Measurements from ENCODE around the gene STAT5B. TPM values are rescaled to one million over a fixed set of nuclear protein-coding genes. Genes with fewer than 3 reads are reported as not detected.
"Not testable (repeated sequence)": the region's sequence is repeated elsewhere in the genome, so short reads cannot be mapped to it uniquely, and the experiment has no call there.

Gene STAT5B
- total RNA-seq, 1 donor from 2014 or later, result 67.9 TPM

DNA sequence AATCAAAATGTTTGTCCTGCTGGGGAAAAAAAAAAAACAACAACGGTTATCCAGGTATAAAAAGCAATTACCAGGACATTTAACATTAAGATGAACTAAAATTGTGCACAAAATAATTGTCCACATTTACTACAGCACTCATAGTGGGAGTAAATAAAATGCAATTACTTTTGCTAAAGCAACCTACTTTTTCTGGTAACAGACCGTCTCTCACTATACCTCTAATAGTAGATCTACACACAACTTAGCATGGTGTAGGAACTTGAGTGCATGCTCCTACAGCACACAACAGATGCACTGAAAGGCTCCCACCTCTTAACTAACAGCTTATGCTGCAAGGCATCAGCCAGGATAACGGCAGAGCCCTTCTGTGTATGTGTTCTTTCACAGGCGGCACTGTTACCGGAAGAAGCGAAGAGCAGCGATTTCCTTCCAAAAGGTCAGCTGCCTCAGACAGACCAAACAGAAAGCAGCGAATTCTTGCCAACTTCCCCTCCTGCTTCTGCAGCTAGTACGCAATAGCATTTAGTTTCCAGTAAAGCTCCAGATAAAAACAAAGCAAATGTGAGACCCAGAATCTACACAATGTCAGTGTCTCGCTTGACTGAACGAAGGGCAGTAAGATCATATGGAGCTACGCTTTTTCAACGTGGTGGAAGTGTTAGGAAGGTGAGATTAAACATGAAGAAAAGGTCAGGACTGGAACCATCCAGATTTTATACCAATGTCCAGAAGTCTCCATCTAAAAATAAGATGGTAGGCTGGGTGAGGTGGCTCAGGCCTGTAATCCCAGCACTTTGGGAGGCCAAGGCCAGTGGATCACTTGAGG is 27.6 kb downstream of the STAT5B start:
- Histone ChIP-seq H3K36me3 (no peaks in the 10 kb centered on the region), H3K27me3 (ENCODE audit: low read depth) (no peaks in the 10 kb centered on the region), H3K4me3 (peak overlapping the region; percentile 40), H3K4me1 (peaks cover 66% of the 10 kb centered on the region), H3K9me3 (no peaks in the 10 kb centered on the region), H3K27ac (peak overlapping the region; percentile 92)
- TF ChIP-seq, protein P1, sequence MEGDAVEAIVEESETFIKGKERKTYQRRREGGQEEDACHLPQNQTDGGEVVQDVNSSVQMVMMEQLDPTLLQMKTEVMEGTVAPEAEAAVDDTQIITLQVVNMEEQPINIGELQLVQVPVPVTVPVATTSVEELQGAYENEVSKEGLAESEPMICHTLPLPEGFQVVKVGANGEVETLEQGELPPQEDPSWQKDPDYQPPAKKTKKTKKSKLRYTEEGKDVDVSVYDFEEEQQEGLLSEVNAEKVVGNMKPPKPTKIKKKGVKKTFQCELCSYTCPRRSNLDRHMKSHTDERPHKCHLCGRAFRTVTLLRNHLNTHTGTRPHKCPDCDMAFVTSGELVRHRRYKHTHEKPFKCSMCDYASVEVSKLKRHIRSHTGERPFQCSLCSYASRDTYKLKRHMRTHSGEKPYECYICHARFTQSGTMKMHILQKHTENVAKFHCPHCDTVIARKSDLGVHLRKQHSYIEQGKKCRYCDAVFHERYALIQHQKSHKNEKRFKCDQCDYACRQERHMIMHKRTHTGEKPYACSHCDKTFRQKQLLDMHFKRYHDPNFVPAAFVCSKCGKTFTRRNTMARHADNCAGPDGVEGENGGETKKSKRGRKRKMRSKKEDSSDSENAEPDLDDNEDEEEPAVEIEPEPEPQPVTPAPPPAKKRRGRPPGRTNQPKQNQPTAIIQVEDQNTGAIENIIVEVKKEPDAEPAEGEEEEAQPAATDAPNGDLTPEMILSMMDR (IDR thresholded peaks at IDR 0.05), result no peak
- ATAC-seq (peak; percentile 93 to 95), DNase-seq (peak; percentile 75)
- intact Hi-C loops (cut with DNase I), result no loop called here

GRCh38 chr17:42247734-42248133 is 28.5 kb downstream of the STAT5B start:
- H3K4me3 ChIP-seq, result no peak overlapping the region
- peaks cover 58% of the 10 kb centered on the region for H3K4me1 ChIP-seq
- H3K36me3 ChIP-seq, result no peaks in the 10 kb centered on the region
- intact Hi-C loops (cut with DNase I), result no loop called here
- ATAC-seq (no peak), DNase-seq (no peak)
- H3K27ac ChIP-seq, result peak overlapping the region; percentile 92
- TF ChIP-seq, protein P1 (IDR thresholded peaks at IDR 0.05), result no peak
- no peaks in the 10 kb centered on the region for H3K9me3 ChIP-seq
- H3K27me3 ChIP-seq (ENCODE audit: low read depth), result no peaks in the 10 kb centered on the region

DNA sequence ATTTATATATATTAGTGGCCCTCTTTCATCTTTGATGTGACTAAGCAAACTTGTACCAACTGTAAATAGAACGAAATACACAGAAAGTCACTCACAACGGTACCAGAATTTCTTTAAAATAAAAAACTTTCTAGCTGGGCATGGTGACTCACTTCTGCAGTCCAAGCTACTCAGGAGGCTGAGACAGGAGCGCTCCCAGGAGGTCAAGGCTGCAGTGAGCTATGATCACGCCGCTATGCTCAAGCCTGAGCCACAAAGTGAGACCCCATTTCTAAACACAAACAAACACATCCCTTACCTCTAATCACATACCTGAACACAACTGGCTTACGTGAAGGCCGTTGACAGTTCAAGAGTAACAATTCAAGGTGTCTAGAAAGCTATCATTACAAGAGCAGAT is 29.7 kb downstream of the STAT5B start:
- TF ChIP-seq, protein P1 (IDR thresholded peaks at IDR 0.05), result no peak
- Histone ChIP-seq H3K27ac (peak overlapping the region; percentile 92), H3K4me1 (peaks cover 49% of the 10 kb centered on the region), H3K4me3 (no peak overlapping the region), H3K36me3 (no peaks in the 10 kb centered on the region), H3K9me3 (no peaks in the 10 kb centered on the region), H3K27me3 (ENCODE audit: low read depth) (no peaks in the 10 kb centered on the region)
- intact Hi-C loops (cut with DNase I), result no loop called here
- ATAC-seq (no peak), DNase-seq (no peak)

DNA sequence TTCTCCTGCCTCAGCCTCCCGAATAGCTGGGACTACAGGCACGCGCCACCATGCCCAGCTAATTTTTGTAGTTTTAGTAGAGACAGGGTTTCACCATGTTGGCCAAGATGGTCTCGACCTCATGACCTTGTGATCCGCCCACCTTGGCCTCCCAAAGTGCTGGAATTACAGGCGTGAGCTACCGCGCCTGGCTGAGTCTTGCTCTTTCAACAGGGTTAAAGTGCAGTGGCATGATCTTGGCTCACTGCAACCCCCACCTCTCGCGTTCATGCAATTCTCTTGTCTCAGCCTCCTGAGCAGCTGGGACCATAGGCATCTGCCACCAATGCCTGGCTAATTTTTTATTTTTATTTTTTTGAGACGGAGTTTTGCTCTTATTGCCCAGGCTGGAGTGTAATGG is 31.0 kb downstream of the STAT5B start:
- H3K27me3 ChIP-seq (ENCODE audit: low read depth); ATAC-seq; DNase-seq; H3K27ac ChIP-seq; H3K36me3 ChIP-seq; intact Hi-C loops (cut with DNase I); H3K9me3 ChIP-seq; H3K4me3 ChIP-seq: not testable (repeated sequence)
- H3K4me1 ChIP-seq, result peaks cover 36% of the 10 kb centered on the region

GRCh38 chr17:42244116-42244515 is 32.1 kb downstream of the STAT5B start:
- peaks cover 25% of the 10 kb centered on the region for H3K4me1 ChIP-seq
- H3K27ac ChIP-seq; H3K27me3 ChIP-seq (ENCODE audit: low read depth); DNase-seq; intact Hi-C loops (cut with DNase I); H3K4me3 ChIP-seq; H3K9me3 ChIP-seq; H3K36me3 ChIP-seq; ATAC-seq: not testable (repeated sequence)

DNA sequence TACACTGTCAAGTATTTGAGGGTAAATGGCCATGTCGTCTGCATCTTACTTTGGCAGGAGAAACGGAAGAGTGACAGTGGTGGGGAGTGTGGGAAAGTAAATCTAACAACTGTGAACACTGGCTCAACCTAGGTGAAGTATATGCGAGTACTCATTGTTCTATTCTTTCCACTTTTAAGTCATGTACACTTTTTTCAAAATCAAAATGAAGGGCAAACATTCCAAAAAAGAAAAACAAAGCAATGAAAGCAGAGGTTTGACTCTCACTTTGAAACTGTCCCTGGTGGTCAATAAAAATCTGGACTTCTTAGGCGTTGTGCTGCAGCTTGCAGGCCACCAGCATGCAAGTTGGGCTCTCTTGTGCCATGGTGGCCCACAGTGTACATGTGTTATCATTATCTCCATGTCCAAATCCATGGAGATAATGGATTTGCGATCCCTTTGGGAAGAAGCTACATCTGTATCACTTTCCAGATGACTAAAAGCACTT is 32.7 kb downstream of the STAT5B start:
- no peaks in the 10 kb centered on the region for H3K9me3 ChIP-seq
- TF ChIP-seq, protein P1 (IDR thresholded peaks at IDR 0.05), result no peak
- no peaks in the 10 kb centered on the region for H3K36me3 ChIP-seq
- no peak overlapping the region for H3K27ac ChIP-seq
- intact Hi-C loops (cut with DNase I), result no loop called here
- H3K27me3 ChIP-seq (ENCODE audit: low read depth), result no peaks in the 10 kb centered on the region
- no peak for ATAC-seq
- DNase-seq, result no peak
- peaks cover 21% of the 10 kb centered on the region for H3K4me1 ChIP-seq
- no peak overlapping the region for H3K4me3 ChIP-seq
